Dendritic cell treated with granulocyte-macrophage colony-stimulating factor and Interleukin-4, amounts not matched to agents 40 ng/mL and 50 ng/mL, for 4 days (primary cell): ENCODE measurements around the gene SLC30A7.
"Not testable (repeated sequence)": the region's sequence is repeated elsewhere in the genome, so short reads cannot be mapped to it uniquely, and the experiment has no call there.

Source experiments
- H3K27ac Mint-ChIP-seq: one replicate; pipeline ENCODE4 v1.8.0; 2022; ENCODE audit warnings: mild to moderate bottlenecking, mixed read lengths
- H3K27me3 Mint-ChIP-seq: one replicate; pipeline ENCODE4 v1.8.0; 2022; ENCODE audit warnings: mild to moderate bottlenecking, mixed read lengths
- H3K36me3 Mint-ChIP-seq: one replicate; pipeline ENCODE4 v1.8.0; 2022; ENCODE audit warnings: low read depth, mixed read lengths
- H3K4me1 Mint-ChIP-seq: one replicate; pipeline ENCODE4 v1.8.0; 2022; ENCODE audit warnings: low read depth, mixed read lengths
- H3K4me3 Mint-ChIP-seq: one replicate; pipeline ENCODE4 v1.8.0; 2022; ENCODE audit warnings: mild to moderate bottlenecking, moderate library complexity, mixed read lengths
- H3K9me3 Mint-ChIP-seq: one replicate; pipeline ENCODE4 v1.8.0; 2022; ENCODE audit warnings: mixed read lengths
- intact Hi-C: fragments of 100-400 bp; cut with micrococcal nuclease; formaldehyde crosslinking; loops from one replicate; pipeline ENCODE4 v1.15.0; 2022

SLC30A7 gene

GRCh38 chr1:100952970-100953369 lies 57.1 kb downstream of the SLC30A7 start:
- H3K27ac Mint-ChIP-seq, intact Hi-C loops, H3K9me3 Mint-ChIP-seq, H3K27me3 Mint-ChIP-seq, H3K4me1 Mint-ChIP-seq, H3K4me3 Mint-ChIP-seq: not testable (repeated sequence)
- H3K36me3 Mint-ChIP-seq = peaks cover 45% of the 10 kb centered on the region

- Mint-ChIP-seq H3K4me3 (no peak overlapping the region), H3K9me3 (no peaks in the 10 kb centered on the region), H3K4me1 (no peaks in the 10 kb centered on the region), H3K36me3 (peaks cover 37% of the 10 kb centered on the region), H3K27ac (no peak overlapping the region), H3K27me3 (no peaks in the 10 kb centered on the region)
- intact Hi-C loops = no loop called here
Observed at GRCh38 chr1:100953960-100954730, 58.3 kb downstream of the SLC30A7 start.

GRCh38 chr1:100955322-100955721 lies 59.4 kb downstream of the SLC30A7 start:
- no peaks in the 10 kb centered on the region for H3K4me1 Mint-ChIP-seq
- intact Hi-C loops = no loop called here

DNA sequence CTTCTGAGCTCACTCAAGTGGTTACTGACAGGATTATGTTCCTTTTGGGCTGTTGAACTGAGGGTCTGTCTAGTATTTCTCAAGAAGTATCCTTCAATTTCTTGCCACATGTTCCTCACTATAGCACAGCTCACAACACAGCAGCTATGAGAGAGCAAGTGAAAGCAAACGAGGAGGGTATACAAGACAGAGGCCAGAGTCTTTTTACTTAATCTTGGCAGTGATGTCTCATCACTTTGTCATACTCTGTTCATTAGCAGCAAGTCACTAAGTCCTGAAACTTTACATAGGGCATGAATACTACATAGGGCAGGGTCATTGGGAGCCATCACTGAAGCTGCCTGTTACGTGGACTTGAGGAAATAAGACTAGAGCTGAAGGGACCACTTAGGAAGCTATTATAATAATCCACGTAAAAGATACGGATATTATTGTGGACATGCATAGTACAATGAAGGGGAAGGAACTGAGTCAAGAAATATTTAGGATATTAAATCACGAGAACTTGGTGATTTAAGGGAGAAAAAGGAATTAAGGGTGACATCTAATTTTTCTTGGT lies 63.7 kb downstream of the SLC30A7 start:
- H3K27ac Mint-ChIP-seq = no peak overlapping the region
- peaks cover 45% of the 10 kb centered on the region for H3K36me3 Mint-ChIP-seq
- H3K9me3 Mint-ChIP-seq = no peaks in the 10 kb centered on the region
- no peak overlapping the region for H3K4me3 Mint-ChIP-seq
- H3K4me1 Mint-ChIP-seq = peaks cover 6% of the 10 kb centered on the region
- H3K27me3 Mint-ChIP-seq = no peaks in the 10 kb centered on the region
- intact Hi-C loops = no loop called here

More at GRCh38 chr1:100955322-100955721, 59.4 kb downstream of the SLC30A7 start:
- Mint-ChIP-seq H3K27ac (no peak overlapping the region), H3K36me3 (peaks cover 38% of the 10 kb centered on the region), H3K27me3 (no peaks in the 10 kb centered on the region), H3K4me3 (no peak overlapping the region), H3K9me3 (no peaks in the 10 kb centered on the region)

DNA sequence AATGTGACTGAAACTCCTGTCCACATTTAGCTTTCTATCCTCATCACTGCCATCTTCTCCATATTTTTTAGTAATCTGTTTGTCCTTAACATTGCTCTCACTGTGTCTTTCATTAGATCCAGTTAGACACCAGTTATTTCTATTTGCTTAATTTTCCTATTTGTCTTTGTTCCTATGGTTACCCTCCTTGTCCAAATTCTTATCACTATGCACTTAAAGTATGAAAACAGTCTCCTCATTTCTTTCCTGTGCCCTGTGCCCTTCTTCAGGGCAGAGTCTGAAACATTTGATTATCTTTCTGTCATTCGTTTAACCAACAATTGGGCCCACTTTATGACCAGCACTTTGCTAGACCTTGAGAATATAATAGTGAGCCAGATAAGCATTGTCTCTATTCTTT lies 64.2 kb downstream of the SLC30A7 start:
- H3K4me3 Mint-ChIP-seq = no peak overlapping the region
- intact Hi-C loops = no loop called here
- H3K9me3 Mint-ChIP-seq = no peaks in the 10 kb centered on the region
- no peak overlapping the region for H3K27ac Mint-ChIP-seq
- peaks cover 6% of the 10 kb centered on the region for H3K4me1 Mint-ChIP-seq
- no peaks in the 10 kb centered on the region for H3K27me3 Mint-ChIP-seq
- peaks cover 50% of the 10 kb centered on the region for H3K36me3 Mint-ChIP-seq

GRCh38 chr1:100968621-100969020 lies 72.7 kb downstream of the SLC30A7 start:
- H3K36me3 Mint-ChIP-seq = peaks cover 63% of the 10 kb centered on the region
- no peaks in the 10 kb centered on the region for H3K9me3 Mint-ChIP-seq
- no peak overlapping the region for H3K27ac Mint-ChIP-seq
- H3K27me3 Mint-ChIP-seq = no peaks in the 10 kb centered on the region
- peaks cover 3% of the 10 kb centered on the region for H3K4me1 Mint-ChIP-seq
- intact Hi-C loops = no loop called here
- no peak overlapping the region for H3K4me3 Mint-ChIP-seq

- Mint-ChIP-seq H3K4me1 (peaks cover 8% of the 10 kb centered on the region), H3K4me3 (no peak overlapping the region), H3K36me3 (peaks cover 65% of the 10 kb centered on the region), H3K27me3 (no peaks in the 10 kb centered on the region), H3K9me3 (no peaks in the 10 kb centered on the region), H3K27ac (no peak overlapping the region)
- intact Hi-C loops = no loop called here
Observed at GRCh38 chr1:100969327-100969726, 73.4 kb downstream of the SLC30A7 start.

- Mint-ChIP-seq H3K4me1 (peaks cover 8% of the 10 kb centered on the region), H3K27me3 (no peaks in the 10 kb centered on the region), H3K9me3 (no peaks in the 10 kb centered on the region), H3K36me3 (peaks cover 59% of the 10 kb centered on the region), H3K4me3 (no peak overlapping the region), H3K27ac (no peak overlapping the region)
- intact Hi-C loops = no loop called here
Observed at GRCh38 chr1:100971021-100971420, 75.1 kb downstream of the SLC30A7 start.

DNA sequence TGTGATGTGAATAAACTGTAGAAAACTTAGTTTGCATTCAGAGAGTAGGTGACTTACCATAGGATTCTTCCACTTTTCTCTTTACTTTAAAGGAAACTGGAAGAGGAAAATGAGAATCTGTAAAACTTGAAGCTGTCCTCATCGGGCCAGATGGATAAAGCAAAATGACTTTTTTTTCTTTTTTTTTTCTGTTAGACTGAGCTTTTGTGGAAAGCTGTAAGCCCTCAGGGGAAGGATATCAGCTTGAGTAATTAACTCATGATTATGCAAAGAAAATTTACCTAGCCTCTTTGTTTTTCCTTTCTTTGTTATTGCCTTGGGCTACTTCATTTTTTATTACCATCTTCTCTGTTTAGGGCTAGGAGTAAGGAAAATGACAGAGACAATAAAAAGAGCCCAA lies 76.3 kb downstream of the SLC30A7 start:
- intact Hi-C loops = no loop called here
- Mint-ChIP-seq H3K27ac (no peak overlapping the region), H3K36me3 (peaks cover 55% of the 10 kb centered on the region), H3K9me3 (no peaks in the 10 kb centered on the region), H3K4me3 (no peak overlapping the region), H3K27me3 (no peaks in the 10 kb centered on the region), H3K4me1 (peaks cover 8% of the 10 kb centered on the region)

GRCh38 chr1:100976936-100977335 lies 81.0 kb downstream of the SLC30A7 start:
- H3K4me1 Mint-ChIP-seq = peaks cover 8% of the 10 kb centered on the region
- no peaks in the 10 kb centered on the region for H3K9me3 Mint-ChIP-seq
- no peak overlapping the region for H3K4me3 Mint-ChIP-seq
- peaks cover 48% of the 10 kb centered on the region for H3K36me3 Mint-ChIP-seq
- no peaks in the 10 kb centered on the region for H3K27me3 Mint-ChIP-seq
- intact Hi-C loops = no loop called here
- H3K27ac Mint-ChIP-seq = no peak overlapping the region

GRCh38 chr1:100979631-100980030 lies 83.7 kb downstream of the SLC30A7 start:
- H3K4me3 Mint-ChIP-seq = no peak overlapping the region
- no peaks in the 10 kb centered on the region for H3K27me3 Mint-ChIP-seq
- no peak overlapping the region for H3K27ac Mint-ChIP-seq
- intact Hi-C loops = no loop called here
- H3K9me3 Mint-ChIP-seq = no peaks in the 10 kb centered on the region
- peaks cover 61% of the 10 kb centered on the region for H3K36me3 Mint-ChIP-seq
- H3K4me1 Mint-ChIP-seq = no peaks in the 10 kb centered on the region

- H3K4me3 Mint-ChIP-seq = no peak overlapping the region
- no peaks in the 10 kb centered on the region for H3K9me3 Mint-ChIP-seq
- intact Hi-C loops = no loop called here
- no peaks in the 10 kb centered on the region for H3K4me1 Mint-ChIP-seq
- H3K27ac Mint-ChIP-seq = no peak overlapping the region
- H3K36me3 Mint-ChIP-seq = peaks cover 64% of the 10 kb centered on the region
- no peaks in the 10 kb centered on the region for H3K27me3 Mint-ChIP-seq
Observed at GRCh38 chr1:100982793-100983192, 86.9 kb downstream of the SLC30A7 start.

GRCh38 chr1:100988121-100988520 lies 92.2 kb downstream of the SLC30A7 start:
- no peaks in the 10 kb centered on the region for H3K4me1 Mint-ChIP-seq
- H3K36me3 Mint-ChIP-seq = peaks cover 55% of the 10 kb centered on the region
- no peaks in the 10 kb centered on the region for H3K9me3 Mint-ChIP-seq
- intact Hi-C loops = no loop called here
- no peak overlapping the region for H3K4me3 Mint-ChIP-seq
- H3K27ac Mint-ChIP-seq = no peak overlapping the region
- H3K27me3 Mint-ChIP-seq = no peaks in the 10 kb centered on the region

- no peaks in the 10 kb centered on the region for H3K9me3 Mint-ChIP-seq
- H3K4me1 Mint-ChIP-seq = no peaks in the 10 kb centered on the region
- intact Hi-C loops = no loop called here
- peaks cover 47% of the 10 kb centered on the region for H3K36me3 Mint-ChIP-seq
- no peak overlapping the region for H3K4me3 Mint-ChIP-seq
- H3K27me3 Mint-ChIP-seq = no peaks in the 10 kb centered on the region
- no peak overlapping the region for H3K27ac Mint-ChIP-seq
Observed at GRCh38 chr1:100989306-100990077, 93.6 kb downstream of the SLC30A7 start.
